Right renal pelvis (tissue), 4 donors: ENCODE data around the gene MRPS27. TPM values are rescaled to one million over a fixed set of nuclear protein-coding genes. Genes with fewer than 3 reads are reported as not detected.
"Not testable (repeated sequence)": the region's sequence is repeated elsewhere in the genome, so short reads cannot be mapped to it uniquely, and the experiment has no call there.

ENCODE experiments used
- DNase-seq, 4 donors: peaks; one replicate each; pipeline ENCODE4 v3.0.0-alpha.2; 2013; ENCODE audit warnings: low read depth in 4 of 4, low spot score in 3 of 4, missing footprints in 1 of 4
- polyA plus RNA-seq, 4 donors: library from polyadenylated mRNA; unstranded; fragments of 120-200 nt; gene quantifications; one replicate each; pipeline ENCODE4 v1.2.1, GENCODE V29; 2013; ENCODE audit not compliant: insufficient read length in 4 of 4

Gene MRPS27
- polyA plus RNA-seq, 4 donors = 63.4 to 73.8 (median 70.4) TPM

DNA sequence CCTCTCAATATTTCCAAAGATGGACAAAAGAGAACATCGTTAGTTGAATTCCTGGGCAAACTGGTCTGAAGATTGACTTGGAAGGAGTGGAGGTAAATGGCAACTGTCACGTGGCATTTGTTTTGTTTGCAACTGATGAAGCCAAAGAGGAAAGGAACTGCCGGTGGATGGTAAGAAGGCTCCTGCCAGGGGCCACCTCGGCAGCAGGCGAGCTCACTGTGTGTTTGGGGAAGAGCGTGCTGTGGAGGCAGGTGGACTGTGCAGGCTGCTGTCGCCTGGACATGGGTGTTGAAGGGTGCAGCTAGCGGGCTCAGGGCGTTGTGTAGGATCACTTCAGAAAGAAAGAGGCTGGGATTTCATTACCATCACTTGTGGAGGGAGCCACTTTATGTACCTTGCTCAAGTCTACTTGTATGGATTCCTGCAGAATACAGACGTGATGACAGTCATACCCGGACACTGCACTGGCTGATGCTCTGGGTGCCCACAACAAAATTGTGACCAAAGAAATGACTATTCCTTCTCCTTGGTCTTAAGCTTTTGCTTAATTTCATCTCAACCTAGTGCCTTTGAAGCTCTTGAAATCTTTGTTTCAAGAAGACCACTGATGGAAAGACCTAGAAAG, 140.1 kb downstream of the MRPS27 start:
- no peak for DNase-seq

DNA sequence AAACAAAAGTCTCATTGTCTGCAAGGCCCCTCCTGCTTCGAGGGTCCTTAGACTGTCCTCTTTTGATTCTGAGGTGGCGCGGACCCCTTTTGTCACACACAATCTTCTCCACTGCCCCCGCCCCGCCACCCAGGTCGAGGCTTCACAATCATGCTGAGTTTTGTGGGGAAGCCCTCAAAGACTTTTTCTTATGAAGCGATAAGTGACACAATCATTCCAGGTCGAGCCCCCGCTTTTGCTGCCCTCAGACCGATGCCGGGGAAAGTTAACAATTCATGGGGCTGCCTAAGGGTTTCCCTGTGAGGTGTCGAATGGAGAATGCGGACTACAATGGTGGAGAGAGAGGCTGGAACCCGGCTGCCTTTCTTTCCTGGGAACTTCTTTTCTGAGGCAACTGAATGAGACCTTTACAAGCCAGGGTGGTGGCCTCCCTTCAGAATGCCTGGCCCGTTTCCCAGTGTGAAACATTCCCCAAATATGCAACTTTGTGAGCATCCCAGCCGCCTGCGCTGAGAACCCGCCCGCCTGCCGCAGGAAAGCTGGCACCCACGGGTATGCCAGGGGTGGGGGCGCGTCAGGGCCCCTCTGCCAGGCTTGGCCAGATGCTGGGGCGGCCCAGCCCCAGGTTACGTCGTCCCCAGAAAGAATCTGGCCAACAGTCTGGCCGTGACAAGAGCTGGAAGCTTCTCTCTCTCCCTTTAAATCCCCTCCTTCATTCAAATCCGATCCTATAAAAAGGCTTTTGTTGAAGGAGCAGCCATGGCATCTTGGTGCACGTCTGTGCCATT, 140.8 kb downstream of the MRPS27 start:
- no peak for DNase-seq

DNA sequence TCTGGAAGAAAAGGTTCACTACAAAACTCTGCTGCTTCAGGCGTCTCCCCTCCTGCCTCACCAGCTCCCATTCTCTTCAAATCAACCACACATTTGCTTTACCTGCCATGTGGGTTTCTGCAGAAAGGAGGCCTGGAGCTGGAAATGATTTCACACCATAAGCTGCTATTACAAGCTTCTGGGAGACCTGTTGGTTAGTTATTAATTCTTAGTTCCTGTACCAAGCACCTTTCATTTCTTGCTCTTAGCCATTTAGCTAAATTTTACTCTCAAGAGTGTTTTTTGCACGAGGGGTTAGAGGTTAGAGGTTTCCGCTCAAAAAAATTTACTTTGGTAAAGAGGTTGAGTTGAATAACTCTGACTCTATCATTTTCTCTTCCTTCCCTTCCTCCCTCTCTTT, 142.5 kb downstream of the MRPS27 start:
- DNase-seq = no peak

DNA sequence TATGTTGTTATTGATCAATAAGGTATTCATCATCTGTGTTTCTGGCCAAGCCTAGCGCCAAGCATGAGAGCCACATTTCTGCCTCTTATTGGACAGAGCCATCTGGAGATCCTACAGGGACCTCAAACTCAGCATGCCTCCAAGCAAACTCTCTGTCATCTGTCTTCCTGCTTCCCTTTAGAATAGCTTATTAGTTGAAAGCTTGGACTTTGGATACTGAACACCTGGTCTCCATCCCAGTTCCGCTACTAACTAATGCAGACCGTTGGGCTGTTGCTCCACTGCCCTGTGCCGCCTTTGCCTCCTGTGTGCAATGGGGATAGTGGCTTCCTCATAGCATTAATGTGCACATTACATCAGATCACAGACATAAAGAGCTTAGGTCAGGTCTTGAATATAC, 147.3 kb downstream of the MRPS27 start:
- no peak for DNase-seq

DNA sequence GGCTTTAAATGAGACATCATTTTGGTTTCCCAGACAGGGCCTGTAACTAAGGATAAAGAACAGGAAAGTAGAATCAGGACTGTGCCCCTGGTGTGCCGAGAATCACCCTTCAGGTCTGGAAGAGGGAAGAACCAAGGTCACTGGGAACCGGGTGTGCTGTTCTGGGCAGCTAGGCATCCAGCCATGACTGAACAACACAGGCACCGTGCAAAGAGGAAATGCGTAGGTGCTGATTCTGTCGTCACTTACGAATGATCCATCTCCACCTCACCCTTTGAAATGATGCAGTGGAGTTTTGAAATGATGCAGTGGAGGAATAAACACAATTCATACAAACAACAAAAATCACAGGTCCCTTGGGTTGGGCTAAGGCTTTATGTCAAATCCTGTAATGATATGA, 148.4 kb downstream of the MRPS27 start:
- DNase-seq = no peak

DNA sequence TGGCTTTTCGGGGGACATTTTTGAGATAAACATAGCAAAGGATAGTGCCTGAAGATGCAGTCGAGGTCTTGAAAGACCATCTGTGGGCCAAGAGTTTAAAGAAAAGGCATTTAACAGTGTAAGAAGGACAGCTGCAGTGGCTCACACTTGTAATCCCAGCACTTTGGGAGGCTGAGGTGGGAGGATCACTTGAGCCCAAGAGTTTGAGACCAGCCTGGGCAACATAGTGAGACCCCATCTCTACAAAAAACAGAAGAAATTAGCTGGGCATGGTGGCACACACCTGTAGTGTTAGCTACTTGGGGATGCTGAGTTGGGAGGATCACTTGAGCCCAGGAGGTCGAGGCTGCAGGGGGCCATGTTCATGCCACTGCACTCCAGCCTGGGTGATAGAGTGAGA, 148.9 kb downstream of the MRPS27 start:
- DNase-seq = not testable (repeated sequence)

DNA sequence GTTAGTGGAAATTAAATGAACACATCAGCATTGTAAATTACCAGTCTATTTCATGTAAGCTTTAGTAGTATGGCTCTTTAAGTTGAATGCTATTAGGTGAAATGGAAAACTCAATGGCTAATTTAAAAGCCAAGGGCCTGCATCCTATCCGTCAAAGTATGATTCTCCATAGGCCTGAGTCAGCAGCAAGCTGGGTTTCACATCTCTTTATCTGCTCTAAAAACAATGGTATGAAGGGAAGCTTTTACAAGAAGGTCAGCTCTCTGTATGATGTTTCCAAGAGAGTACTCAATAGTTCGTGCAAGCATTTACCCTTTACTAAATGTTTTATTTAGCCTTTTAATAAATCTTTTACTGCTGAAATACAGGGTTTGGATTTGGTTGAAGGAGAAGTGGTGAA, 149.9 kb downstream of the MRPS27 start:
- no peak for DNase-seq

Other genes starting within 250 kb of the MRPS27 start
- 10 to 100 TPM; 12.7 to 23.3 (median 13.9) TPM for gene MAP1B, start 212.8 kb downstream of the MRPS27 start, polyA plus RNA-seq
- gene PTCD2, start 133 bp upstream of the MRPS27 start, polyA plus RNA-seq = 10 to 100 TPM; 11.8 to 13.7 (median 13.2) TPM
- 1 to 10 TPM; 3.4 to 4.5 (median 3.9) TPM for gene ZNF366, start 187.2 kb upstream of the MRPS27 start, polyA plus RNA-seq